Stimulated activated CD8-positive, alpha-beta memory T cell treated with anti-CD3 and anti-CD28 coated beads, Interleukin-15, amount 100 ng/mL, for 4 hours (primary cell): ENCODE data around the gene TBC1D2B.

Experiments used
- DNase-seq, 2 donors: peaks; one replicate each; pipeline ENCODE4 v3.0.0-alpha.2; 2020; ENCODE audit warnings: low read depth in 2 of 2

The TBC1D2B gene

GRCh38 chr15:78097667-78098066, 20.2 kb upstream of the TBC1D2B start:
- no peak for DNase-seq

GRCh38 chr15:78093242-78094020, 15.9 kb upstream of the TBC1D2B start:
- DNase-seq = no peak

GRCh38 chr15:78092261-78093041, 14.9 kb upstream of the TBC1D2B start, which contains the start of gene SH2D7:
Gene SH2D7 (plus strand): TSS chr15:78092561. CDS start chr15:78092585, 24 bp downstream.
- no peak for DNase-seq

- no peak for DNase-seq
These were observed 13.0 kb upstream of the TBC1D2B start for GRCh38 chr15:78090422-78091063.

GRCh38 chr15:78088773-78089080, 11.2 kb upstream of the TBC1D2B start:
- DNase-seq = no peak

- no peak for DNase-seq
These were observed 10.7 kb upstream of the TBC1D2B start for GRCh38 chr15:78087951-78088772.

GRCh38 chr15:78085928-78086327, 8.4 kb upstream of the TBC1D2B start:
- no peak for DNase-seq

GRCh38 chr15:78084449-78084750, 6.9 kb upstream of the TBC1D2B start:
- no peak for DNase-seq

- DNase-seq = no peak
These were observed 6.4 kb upstream of the TBC1D2B start for GRCh38 chr15:78083687-78084448.

- no peak for DNase-seq
These were observed 5.7 kb upstream of the TBC1D2B start for GRCh38 chr15:78083186-78083585.

GRCh38 chr15:78082743-78083110, 5.2 kb upstream of the TBC1D2B start:
- DNase-seq = no peak

- DNase-seq = no peak
These were observed 4.7 kb upstream of the TBC1D2B start for GRCh38 chr15:78082106-78082742.

- DNase-seq = no peak
These were observed 2.6 kb upstream of the TBC1D2B start for GRCh38 chr15:78080088-78080460.

- DNase-seq = no peak
These were observed 2.0 kb upstream of the TBC1D2B start for GRCh38 chr15:78079298-78080087.

GRCh38 chr15:78077871-78078210, 330 bp upstream of the TBC1D2B start:
- DNase-seq = no peak

GRCh38 chr15:78076231-78077052, 1.1 kb downstream of the TBC1D2B start:
- no peak for DNase-seq

- DNase-seq = no peak
These were observed 1.9 kb downstream of the TBC1D2B start for GRCh38 chr15:78075490-78076230.

- no peak for DNase-seq
These were observed 4.3 kb downstream of the TBC1D2B start for GRCh38 chr15:78073046-78073787.
